Measurements from ENCODE around the gene KCNN1.
A peak's percentile ranks its signal among the peaks of the same experiment; 100 is the strongest.

The KCNN1 gene

GRCh38 chr19:17938092-17938845 lies 28.6 kb upstream of the KCNN1 start:
- no peak overlapping the region for H3K4me3 Mint-ChIP-seq
- H3K4me1 Mint-ChIP-seq (ENCODE audit: low read depth in 2 of 2), result peaks cover 6 to 7% of the 10 kb centered on the region in 2 donors
- H3K36me3 Mint-ChIP-seq (ENCODE audit: insufficient read depth), result peaks cover 36% of the 10 kb centered on the region

DNA sequence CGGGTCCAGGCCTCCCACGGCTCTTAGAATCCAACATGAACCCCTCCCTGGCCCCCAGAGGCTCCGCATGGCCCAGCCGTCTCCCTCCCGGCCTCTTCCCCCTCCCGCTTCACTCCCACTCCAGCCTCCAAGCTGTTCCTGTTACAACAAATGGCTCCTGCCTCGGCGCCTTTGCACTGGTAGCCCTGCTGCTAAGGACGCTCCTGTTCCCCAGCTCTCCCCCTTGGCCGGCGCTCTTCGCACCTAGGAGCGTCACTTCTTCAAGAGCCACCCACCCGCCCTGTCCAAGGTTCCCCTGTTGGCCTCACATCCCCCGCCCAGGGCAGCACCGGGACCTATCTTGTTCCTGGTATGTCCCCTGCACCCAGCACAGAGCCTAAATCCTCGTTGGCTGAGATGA lies 24.7 kb upstream of the KCNN1 start:
- Mint-ChIP-seq H3K4me3 (no peak overlapping the region), H3K4me1 (ENCODE audit: low read depth in 2 of 2) (peaks cover 9 to 14% of the 10 kb centered on the region in 2 donors), H3K9me3 (no peaks in the 10 kb centered on the region), H3K27ac (peak overlapping the region in 1 of 2 donors; percentile 26), H3K36me3 (ENCODE audit: insufficient read depth) (peaks cover 39% of the 10 kb centered on the region), H3K27me3 (no peaks in the 10 kb centered on the region)
- ATAC-seq (replicated peaks) (no peak), DNase-seq (no peak)

More at GRCh38 chr19:17938092-17938845, 28.6 kb upstream of the KCNN1 start:
- no peak overlapping the region for H3K27ac Mint-ChIP-seq
- no peaks in the 10 kb centered on the region for H3K27me3 Mint-ChIP-seq
- DNase-seq (peak; percentile 80 to 82 (median 81)), ATAC-seq (replicated peaks) (peak; percentile 99)
- no peaks in the 10 kb centered on the region for H3K9me3 Mint-ChIP-seq

DNA sequence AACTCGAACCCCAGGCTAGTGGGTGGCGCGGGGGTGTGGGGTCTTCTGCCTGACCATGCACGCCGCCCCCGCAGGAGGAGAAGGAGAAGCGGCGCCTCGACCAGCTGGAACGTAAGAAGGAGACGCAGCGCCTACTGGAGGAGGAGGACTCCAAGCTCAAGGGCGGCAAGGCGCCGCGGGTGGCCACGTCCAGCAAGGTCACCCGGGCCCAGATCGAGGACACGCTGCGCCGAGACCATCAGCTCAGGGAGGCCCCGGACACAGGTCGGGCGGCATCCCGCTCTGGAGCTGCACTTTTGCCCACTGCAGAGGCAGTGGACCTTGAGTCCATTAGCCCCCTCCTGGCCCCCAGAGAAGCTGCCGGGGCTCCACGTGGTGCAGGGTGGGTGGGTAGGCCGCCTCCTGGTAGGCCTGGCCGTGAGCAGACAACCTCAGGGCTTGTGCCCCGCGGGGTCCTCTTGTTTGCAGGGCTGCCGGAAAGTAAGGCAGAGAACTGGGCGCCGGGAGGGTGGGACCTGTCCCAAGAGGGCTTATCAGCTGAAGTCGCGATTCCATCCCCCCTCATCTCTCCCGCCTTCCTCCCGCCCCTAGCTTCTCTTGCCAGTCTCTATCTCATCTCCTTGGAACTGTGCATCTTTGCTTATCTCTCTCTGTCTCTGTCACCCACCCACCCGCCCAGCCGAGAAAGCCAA lies 24.2 kb upstream of the KCNN1 start:
- Mint-ChIP-seq H3K4me3 (no peak overlapping the region), H3K27ac (peak overlapping the region in 1 of 2 donors; percentile 26), H3K27me3 (no peaks in the 10 kb centered on the region), H3K4me1 (ENCODE audit: low read depth in 2 of 2) (peaks cover 13 to 18% of the 10 kb centered on the region in 2 donors), H3K9me3 (no peaks in the 10 kb centered on the region), H3K36me3 (ENCODE audit: insufficient read depth) (peaks cover 44% of the 10 kb centered on the region)
- no peak for ATAC-seq (replicated peaks)
- DNase-seq, result no peak

- no peak overlapping the region for H3K4me3 Mint-ChIP-seq
- ATAC-seq (replicated peaks) (no peak), DNase-seq (no peak)
- no peaks in the 10 kb centered on the region for H3K27me3 Mint-ChIP-seq
- peaks cover 13 to 18% of the 10 kb centered on the region in 2 donors for H3K4me1 Mint-ChIP-seq (ENCODE audit: low read depth in 2 of 2)
- H3K36me3 Mint-ChIP-seq (ENCODE audit: insufficient read depth), result peaks cover 52% of the 10 kb centered on the region
- H3K9me3 Mint-ChIP-seq, result no peaks in the 10 kb centered on the region
- no peak overlapping the region for H3K27ac Mint-ChIP-seq
Measured at GRCh38 chr19:17943274-17944221, 23.4 kb upstream of the KCNN1 start.

DNA sequence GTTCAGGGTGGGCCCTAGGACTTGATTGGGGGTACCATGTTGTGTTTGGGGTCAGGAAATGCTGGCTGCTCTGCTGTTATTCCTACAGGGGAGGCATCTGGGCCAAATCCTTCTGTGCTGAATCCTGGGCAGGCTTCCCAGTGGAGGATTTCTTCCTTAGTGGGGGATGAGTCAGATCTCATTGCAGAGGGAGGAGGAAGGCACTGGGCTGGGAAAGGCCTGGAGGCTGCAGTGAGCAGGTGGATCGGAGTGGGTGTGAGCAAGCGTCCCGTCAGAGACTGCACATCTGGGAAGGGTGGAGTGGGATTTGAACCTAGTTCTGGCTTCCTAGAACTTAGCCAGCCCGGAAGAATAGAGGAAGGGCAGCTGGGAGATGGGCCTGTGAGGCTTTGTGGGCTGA lies 22.6 kb upstream of the KCNN1 start:
- DNase-seq, result no peak
- no peak overlapping the region for H3K4me3 Mint-ChIP-seq
- no peaks in the 10 kb centered on the region for H3K9me3 Mint-ChIP-seq
- peaks cover 51% of the 10 kb centered on the region for H3K36me3 Mint-ChIP-seq (ENCODE audit: insufficient read depth)
- peak overlapping the region; percentile 16 to 53 for H3K27ac Mint-ChIP-seq
- peaks cover 21 to 22% of the 10 kb centered on the region in 2 donors for H3K4me1 Mint-ChIP-seq (ENCODE audit: low read depth in 2 of 2)
- H3K27me3 Mint-ChIP-seq, result peaks cover 4 to 6% of the 10 kb centered on the region in 2 donors
- no peak for ATAC-seq (replicated peaks)

- peaks cover 48% of the 10 kb centered on the region for H3K36me3 Mint-ChIP-seq (ENCODE audit: insufficient read depth)
- H3K27ac Mint-ChIP-seq, result peak overlapping the region; percentile 95 to 98
- ATAC-seq (replicated peaks), result peak; percentile 35
- peak overlapping the region; percentile 86 to 87 for H3K4me3 Mint-ChIP-seq
- DNase-seq, result no peak
- H3K27me3 Mint-ChIP-seq, result peaks cover 25 to 35% of the 10 kb centered on the region in 2 donors
- H3K9me3 Mint-ChIP-seq, result no peaks in the 10 kb centered on the region
- H3K4me1 Mint-ChIP-seq (ENCODE audit: low read depth in 2 of 2), result peaks cover 35 to 40% of the 10 kb centered on the region in 2 donors
Measured at GRCh38 chr19:17946965-17947784, 19.7 kb upstream of the KCNN1 start.

GRCh38 chr19:17947815-17948513 lies 18.9 kb upstream of the KCNN1 start:
- Mint-ChIP-seq H3K4me3 (peak overlapping the region; percentile 86 to 87), H3K36me3 (ENCODE audit: insufficient read depth) (peaks cover 51% of the 10 kb centered on the region), H3K9me3 (no peaks in the 10 kb centered on the region), H3K27me3 (peaks cover 31 to 43% of the 10 kb centered on the region in 2 donors), H3K27ac (peak overlapping the region; percentile 95 to 98), H3K4me1 (ENCODE audit: low read depth in 2 of 2) (peaks cover 39 to 42% of the 10 kb centered on the region in 2 donors)
- ATAC-seq (replicated peaks) (peak; percentile 65), DNase-seq (peak; percentile 90 to 95 (median 93))

- no peaks in the 10 kb centered on the region for H3K9me3 Mint-ChIP-seq
- peaks cover 36 to 48% of the 10 kb centered on the region in 2 donors for H3K27me3 Mint-ChIP-seq
- DNase-seq (no peak), ATAC-seq (replicated peaks) (no peak)
- H3K4me3 Mint-ChIP-seq, result peak overlapping the region; percentile 86 to 87
- H3K4me1 Mint-ChIP-seq (ENCODE audit: low read depth in 2 of 2), result peaks cover 39 to 42% of the 10 kb centered on the region in 2 donors
- H3K36me3 Mint-ChIP-seq (ENCODE audit: insufficient read depth), result peaks cover 54% of the 10 kb centered on the region
- H3K27ac Mint-ChIP-seq, result peak overlapping the region; percentile 67 to 98
Measured at GRCh38 chr19:17948514-17948900, 18.4 kb upstream of the KCNN1 start.

DNA sequence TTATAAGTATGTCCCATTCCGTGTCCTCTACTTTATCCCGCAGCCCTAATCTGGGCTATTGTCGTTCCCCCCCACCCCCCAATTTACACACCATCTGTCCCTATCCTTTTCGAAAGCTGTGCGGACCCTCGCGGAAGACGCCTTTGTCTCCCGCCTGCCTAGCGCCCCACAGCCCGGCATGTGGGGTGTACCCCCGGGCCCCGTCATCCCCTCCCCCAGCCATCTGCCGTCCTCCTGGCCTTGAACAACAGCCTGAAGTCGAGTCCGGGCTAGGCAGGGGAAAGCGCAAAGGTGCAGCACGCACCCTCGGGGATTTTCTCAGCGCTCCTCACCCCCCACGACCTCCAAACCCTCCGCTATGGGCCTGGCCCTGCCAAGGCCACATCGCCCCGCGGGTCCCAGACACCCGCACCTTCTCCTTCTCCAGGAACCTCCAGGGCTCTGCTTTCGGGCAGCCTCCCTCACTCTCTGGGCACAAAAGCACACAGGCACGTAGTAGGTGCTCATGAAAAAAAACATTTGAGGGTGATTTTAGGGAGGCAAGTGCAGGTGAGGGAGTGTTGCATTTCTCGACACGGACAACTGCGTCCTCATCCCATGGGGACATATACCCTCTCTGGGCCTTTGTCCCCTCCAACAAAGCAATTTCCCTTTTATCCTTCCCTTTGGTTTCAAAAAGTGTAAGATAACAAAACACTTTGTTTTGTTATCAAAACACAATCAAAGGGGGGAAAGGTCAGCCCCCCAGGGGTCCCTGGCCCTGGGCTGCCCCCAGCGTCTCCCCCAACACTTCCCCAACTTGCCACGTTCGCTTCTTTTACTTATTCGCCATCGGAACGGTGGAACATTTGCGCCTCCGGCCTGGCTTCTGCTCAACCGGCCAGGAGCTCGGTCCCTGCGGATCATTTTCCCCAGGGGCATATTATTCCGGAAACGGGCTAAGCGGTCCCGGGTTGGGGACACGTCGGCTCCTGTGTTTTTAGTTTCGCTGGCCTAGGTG lies 17.7 kb upstream of the KCNN1 start:
- H3K27me3 Mint-ChIP-seq, result peaks cover 42 to 56% of the 10 kb centered on the region in 2 donors
- H3K4me3 Mint-ChIP-seq, result peak overlapping the region; percentile 86 to 87

GRCh38 chr19:17949956-17950309 lies 17.0 kb upstream of the KCNN1 start:
- peak overlapping the region; percentile 82 to 98 for H3K27ac Mint-ChIP-seq
- DNase-seq (no peak), ATAC-seq (replicated peaks) (no peak)
- H3K4me1 Mint-ChIP-seq (ENCODE audit: low read depth in 2 of 2), result peaks cover 39 to 42% of the 10 kb centered on the region in 2 donors
- peaks cover 53% of the 10 kb centered on the region for H3K36me3 Mint-ChIP-seq (ENCODE audit: insufficient read depth)
- peaks cover 48 to 63% of the 10 kb centered on the region in 2 donors for H3K27me3 Mint-ChIP-seq
- no peaks in the 10 kb centered on the region for H3K9me3 Mint-ChIP-seq
- H3K4me3 Mint-ChIP-seq, result peak overlapping the region; percentile 86 to 87

More for the DNA sequence above, 17.7 kb upstream of the KCNN1 start:
- Mint-ChIP-seq H3K36me3 (ENCODE audit: insufficient read depth) (peaks cover 55% of the 10 kb centered on the region), H3K27ac (peak overlapping the region; percentile 82 to 98), H3K4me1 (ENCODE audit: low read depth in 2 of 2) (peaks cover 39 to 42% of the 10 kb centered on the region in 2 donors), H3K9me3 (no peaks in the 10 kb centered on the region)
- DNase-seq, result no peak
- ATAC-seq (replicated peaks), result no peak
